Measurements from ENCODE around the gene ZNF746.
A peak's percentile ranks its signal among the peaks of the same experiment; 100 is the strongest.
"Not testable (repeated sequence)": the region's sequence is repeated elsewhere in the genome, so short reads cannot be mapped to it uniquely, and the experiment has no call there.

The ZNF746 gene

DNA sequence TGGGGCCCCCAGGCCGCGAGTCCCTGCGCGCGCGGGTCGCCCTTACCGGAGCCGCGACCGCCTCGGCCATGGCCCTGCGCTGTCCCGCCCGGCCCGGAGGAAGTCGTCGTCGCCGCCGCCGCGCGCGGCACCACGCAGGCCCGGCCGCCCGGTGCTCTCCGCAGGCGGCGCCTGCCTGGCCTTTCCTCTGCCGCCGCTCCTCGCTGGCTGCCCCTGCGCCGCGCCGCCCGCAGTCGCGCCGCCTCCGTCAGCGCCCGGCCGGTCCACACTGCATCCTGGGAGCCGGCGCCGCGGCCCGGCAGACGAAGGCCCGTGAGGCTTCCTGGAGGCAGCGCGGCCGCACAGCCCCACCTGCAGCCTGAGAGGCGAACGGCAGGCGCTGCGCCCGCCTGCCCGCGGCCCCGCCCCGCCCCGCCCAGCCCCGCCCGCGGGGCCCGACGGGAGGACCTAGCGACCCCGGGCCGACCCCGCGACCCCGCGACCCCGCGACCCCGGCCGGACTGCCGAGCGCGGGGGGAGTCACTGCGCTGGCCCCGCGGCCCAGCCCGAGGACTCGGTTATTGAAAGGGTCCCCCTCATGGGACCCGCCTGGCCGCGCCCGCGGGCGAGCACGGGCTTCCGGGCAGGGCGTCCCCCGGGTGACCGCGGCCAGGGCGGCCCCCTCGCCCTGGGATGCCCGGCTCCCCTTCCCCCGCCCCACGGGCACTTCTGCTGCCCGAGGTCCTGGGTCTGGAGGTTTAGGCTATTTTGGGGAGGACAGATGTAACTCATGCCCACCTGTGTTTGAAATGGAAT lies at the start of gene ZNF746:
Gene ZNF746 (minus strand): TSS at position 343 of the 795 bp plus-strand sequence. CDS start 273 bp downstream, at position 70.
- DNase-seq = peak; percentile 90

DNA sequence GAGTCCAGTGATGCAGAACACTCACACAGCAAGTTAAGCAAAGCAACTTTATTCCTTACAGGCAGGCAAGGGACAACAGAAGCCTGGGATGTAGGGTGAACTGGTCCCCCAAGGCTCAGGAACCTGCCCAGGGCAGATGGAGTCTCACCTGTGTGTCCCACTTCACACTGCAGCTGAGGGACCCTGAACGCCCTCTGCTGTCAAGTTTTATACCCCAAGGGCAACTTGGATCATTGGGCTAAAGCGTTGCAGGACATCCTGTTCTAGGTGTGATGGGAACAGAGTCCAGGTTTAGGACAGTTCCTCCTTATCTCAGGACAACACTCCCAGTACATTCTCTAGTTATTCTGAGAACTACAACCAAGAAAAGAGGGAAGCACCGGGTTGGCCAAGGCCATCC lies 49.5 kb upstream of the ZNF746 start:
- no peak for DNase-seq

DNA sequence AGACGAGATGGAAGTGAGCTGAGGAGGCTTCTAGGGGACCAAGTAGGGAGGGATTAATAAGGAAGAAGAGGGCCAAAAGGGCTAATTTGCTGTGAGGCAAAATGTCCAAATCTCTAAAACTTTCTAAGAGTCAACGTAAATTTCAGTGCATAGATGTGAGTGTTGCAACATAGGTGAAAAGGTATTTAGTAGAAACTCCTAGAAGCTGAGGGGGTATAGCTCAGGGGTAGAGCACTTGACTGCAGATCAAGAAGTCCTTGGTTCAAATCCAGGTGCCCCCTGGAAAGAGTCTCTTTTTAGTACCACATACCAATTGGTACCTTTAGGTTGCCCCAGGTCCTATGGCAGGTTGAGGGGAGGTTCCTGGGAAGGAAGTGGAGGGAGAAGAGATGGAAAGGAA lies 48.7 kb upstream of the ZNF746 start:
- no peak for DNase-seq

DNA sequence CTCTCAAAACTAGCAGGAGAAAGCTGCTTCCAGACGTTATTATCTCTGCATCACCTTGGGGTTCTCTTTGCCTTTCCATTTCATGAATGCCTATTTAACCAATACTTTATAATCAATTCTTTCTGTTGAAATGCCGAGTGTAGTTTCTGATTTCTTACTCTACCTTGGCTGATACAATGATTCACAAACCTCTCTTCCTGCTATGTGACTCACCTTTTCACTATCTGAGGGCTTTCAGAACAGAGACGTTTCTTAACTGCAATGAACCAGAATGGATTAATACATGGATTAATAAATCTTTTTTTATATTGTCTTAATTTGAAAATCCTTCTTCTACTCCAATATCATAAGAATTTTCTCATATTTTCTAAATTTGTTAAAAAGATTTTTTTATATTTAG lies 46.4 kb upstream of the ZNF746 start:
- DNase-seq = no peak

DNA sequence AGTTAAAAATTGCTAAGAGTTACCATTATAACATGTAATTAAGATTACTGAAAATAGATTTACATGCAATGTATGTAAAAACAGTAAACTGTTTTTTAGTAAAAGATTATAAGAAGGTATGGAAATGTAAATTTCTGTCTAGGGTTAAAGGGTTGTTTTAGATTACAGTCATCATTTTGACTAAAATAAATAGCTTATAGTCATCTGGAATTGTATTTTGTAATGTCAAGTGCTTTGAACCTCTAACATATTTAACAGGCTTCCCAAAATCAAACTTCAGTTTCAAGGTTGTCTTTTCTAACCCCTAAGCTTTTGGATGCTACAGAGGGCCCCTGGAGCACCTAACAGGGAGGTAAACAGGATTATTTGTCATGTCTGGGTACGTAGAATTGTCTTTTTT lies 35.0 kb upstream of the ZNF746 start:
- no peak for DNase-seq

DNA sequence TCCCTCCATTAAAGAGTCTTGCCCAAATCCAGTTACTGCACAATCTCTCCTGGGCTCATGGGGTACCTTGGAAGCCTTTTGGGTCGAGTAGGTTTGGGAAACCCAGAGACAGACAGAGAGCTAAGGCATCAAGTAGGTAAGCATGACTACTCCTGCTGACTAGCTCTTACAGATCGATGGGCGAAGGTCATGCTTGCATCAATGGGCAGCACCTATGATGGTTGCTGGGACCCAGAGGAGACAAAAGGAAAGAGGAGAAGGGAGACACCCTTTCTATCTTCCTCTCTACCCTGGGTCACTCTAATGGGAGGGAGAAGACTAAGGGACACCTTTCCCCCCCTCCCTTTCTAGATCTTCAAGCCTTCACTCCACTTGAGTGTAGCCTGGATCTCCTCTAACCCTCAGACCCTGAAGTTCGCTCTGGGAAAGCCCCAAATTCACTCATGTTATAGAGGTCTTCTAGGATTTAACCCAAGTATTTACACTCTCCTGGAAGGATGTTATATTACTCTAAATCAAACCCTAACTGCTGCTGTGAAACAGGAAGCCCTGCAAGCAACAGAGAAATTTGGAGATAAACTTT lies 31.6 kb upstream of the ZNF746 start:
- no peak for DNase-seq

DNA sequence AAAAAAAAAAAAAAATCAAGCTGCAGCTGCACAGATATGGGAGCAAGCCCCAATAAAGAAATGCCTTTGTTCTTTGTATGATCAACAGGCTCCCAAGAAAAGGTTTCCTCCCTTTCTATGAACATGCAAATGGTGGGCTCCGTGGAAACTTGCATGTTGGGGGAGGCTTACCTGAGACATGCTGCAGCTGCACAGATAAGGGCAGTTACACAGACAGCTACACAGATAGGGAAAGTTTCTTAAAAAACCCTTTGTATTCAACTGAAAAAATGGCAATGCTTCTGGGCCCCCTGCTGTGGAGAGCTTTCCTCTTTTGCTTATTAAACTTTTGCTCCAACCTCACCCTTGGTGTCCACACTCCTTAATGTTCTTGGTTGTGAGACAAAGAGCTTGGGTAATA lies 29.8 kb upstream of the ZNF746 start:
- DNase-seq = no peak

DNA sequence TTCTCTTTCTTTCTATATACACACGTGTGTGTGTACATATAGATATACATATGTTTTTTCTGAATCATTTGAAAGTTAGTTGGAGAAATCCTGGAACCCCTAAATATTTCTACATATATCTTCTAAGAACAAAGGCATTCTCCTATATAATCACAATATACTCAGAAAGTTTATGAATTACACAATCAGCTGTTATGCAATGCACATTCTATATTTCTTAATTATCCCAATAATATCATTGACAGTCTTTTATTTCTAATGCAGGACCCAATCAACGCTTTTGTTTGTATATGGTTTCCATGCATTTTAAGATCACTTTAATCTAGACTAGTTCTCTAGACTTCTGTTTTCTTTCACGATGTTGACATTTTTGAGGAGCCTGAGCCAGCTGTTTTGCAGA lies 27.7 kb upstream of the ZNF746 start:
- no peak for DNase-seq

DNA sequence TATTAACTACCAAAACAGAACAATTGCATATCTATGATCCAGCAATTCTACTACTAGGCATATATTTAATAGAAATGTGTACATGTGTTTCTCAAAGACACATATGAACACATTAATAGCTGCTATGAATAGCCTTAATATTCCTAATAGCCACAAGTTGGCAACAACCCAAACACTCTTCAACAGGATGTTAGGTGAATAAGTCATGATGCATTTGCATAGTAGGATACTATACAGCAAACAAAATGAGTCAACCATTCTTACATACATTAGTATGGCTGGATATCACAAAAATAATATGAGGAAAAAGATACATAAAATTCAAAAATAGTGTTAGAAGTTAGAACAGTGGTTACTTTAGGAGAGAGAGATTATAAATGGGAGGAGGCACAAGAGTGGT lies 26.8 kb upstream of the ZNF746 start:
- DNase-seq = no peak

DNA sequence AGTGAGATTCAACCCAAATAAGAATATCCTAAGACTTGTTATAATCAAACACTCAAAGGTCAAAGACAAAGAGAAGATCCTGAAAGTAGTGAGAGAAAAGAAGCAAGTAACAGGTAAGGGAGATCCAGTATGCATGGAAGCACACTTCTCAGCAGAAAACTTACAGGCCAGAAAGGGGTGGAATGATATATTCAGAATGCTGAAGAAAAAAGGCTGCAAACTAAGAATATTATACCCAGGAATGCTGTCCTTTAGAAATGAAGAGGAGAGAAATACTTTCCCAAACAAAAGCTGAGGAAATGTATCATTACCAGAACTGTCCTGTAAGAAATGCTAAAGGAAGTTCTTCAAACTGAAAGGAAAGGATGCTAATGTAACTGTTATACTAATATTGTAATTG lies 12.6 kb upstream of the ZNF746 start:
- no peak for DNase-seq

DNA sequence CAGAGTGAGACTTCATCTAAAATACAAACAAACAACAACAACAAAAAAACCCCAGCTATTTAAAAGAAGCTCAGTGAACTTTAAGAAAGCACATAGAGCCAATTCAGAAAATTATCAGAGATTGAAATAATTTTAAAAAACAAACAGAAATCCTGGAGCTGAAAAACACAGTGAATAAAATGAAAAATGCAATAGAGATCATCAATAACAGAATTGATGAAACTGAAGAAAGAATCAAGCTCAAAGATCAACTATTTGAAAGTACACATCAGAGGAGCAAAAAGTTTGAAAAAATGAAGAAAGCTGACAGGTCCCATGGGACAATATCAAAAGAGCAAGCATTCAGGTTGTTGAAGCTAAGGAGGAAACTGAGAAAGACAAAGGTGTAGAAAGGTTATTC lies 12.2 kb upstream of the ZNF746 start:
- no peak for DNase-seq

DNA sequence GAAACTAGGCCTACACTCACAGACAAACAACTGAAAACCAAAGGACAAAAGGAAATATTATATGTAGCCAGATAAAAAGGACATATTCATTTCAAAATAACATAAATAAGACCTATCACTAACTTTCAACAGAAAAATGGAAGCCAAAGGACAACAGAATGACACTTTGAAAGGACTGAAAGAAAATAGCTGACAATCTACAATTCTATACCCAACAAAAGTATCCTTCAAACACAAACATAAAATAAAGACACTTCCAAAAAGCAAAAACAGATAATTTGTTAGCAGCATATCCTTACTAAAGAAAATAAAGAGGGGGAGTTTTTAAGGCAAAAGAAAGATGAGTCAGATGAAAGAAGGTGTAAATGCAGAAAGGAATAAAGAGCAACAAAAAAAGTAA lies 7.9 kb upstream of the ZNF746 start:
- no peak for DNase-seq

DNA sequence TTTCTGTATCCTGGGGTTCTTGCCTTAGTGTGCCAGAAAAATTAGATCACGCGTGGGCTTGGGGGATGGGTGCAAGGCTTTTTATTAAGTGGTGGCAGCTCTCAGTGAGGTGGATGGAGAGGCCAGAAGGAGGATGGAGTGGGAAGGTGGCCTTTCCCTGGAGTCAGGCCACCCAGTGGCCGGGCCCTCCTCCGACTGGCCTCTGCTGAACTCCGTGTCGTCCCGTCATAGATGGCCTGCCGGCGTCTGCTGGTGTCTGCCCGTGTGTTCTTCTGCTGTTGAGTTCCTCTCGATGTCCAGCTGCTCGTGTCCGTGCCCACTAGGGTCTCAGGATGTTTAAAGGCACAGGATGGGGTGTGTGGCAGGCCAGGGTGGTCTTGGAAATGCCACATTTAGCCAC lies 4.0 kb upstream of the ZNF746 start:
- DNase-seq = no peak

DNA sequence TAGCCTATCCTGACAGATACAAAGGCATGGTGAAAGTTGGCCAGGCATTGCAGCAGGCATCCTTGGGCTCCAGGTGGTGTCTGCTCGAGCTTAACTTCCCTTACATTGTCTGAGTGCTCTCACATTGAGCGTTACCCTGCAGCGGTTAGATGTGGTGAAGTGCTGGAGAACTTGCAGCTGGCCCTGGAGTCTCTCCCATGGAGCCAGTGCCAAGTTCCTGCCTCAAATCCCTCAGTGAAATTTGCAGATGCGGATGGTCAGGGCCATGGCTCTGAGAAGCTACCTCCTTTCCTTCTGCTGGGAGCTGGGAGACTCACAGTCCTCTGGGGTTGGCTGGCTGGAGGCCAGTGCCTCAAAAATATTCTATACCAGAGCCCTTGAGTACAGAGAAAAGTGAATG lies 3.3 kb upstream of the ZNF746 start:
- no peak for DNase-seq

DNA sequence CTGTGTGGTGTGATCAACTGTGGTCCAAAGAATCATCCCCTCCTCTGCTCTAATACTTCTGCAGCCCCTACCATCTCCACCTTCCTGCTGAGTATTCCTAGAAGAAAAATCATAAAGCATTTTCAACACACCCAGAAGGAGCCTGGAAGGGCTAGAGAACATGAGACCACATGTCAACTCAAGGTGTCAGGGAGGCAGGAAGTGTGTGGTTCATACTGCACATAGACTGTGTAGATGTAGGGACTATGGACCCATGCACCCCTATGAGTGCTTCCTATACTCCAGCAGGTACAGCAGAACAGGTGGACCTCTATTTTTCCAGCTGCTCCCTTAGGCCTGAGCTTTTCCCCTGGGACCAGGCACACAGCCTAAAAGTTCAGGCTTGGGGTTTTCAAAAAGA lies 2.6 kb upstream of the ZNF746 start:
- no peak for DNase-seq

DNA sequence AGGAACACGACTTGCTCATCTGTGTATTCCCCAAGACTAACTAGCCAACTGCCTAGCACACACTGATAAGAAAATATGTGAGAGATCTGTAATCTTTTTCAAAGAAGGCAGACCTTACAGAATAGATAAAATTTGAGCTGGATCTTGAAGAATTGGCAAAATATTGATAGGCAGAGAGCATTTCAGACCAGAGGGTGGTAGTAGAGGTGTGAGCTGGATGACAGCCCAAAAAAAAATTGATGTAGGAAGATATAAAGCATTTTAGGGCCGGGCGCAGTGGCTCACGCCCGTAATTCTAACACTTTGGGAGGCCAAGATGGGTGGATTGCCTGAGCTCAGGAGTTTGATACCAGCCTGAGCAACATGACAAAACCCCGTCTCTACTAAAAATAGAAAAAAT lies 1.2 kb upstream of the ZNF746 start:
- no peak for DNase-seq

DNA sequence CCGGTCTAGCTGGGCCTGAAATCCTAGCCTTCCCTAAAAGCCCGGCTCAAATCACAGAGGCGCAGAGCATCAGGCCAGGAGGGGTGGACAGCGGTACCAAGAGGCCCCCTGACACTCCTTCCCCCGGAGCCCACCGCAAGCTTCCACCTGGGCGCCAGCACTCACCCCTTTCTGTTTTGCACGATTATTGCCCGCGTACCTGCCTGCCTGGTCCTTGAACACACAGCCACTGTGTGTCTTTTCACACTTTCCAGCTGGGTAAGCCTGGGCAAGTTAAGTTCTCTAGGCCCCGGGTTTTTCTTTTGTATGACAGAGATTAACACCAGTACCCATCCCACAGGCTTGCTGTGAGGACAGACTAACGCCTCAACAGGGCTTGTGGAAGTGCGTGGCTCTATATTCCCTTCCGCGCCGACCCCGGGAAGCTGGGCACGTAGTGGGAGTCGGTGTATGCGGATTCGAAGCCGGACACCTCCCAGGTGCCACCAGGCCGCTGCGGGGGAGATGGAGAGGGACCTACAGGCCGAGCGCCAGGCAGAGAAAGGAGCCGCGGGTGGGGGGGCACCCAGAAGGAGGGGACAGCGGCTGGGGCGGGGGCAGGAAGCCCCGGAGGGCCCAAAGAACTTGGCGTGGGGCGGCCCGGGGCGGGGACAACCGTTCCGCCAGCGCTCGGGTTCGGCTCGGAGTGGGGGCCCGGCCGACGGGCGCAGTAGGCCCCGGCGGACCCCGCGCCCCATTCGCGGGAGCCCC lies 792 bp downstream of the ZNF746 start:
- peak; percentile 84 for DNase-seq

DNA sequence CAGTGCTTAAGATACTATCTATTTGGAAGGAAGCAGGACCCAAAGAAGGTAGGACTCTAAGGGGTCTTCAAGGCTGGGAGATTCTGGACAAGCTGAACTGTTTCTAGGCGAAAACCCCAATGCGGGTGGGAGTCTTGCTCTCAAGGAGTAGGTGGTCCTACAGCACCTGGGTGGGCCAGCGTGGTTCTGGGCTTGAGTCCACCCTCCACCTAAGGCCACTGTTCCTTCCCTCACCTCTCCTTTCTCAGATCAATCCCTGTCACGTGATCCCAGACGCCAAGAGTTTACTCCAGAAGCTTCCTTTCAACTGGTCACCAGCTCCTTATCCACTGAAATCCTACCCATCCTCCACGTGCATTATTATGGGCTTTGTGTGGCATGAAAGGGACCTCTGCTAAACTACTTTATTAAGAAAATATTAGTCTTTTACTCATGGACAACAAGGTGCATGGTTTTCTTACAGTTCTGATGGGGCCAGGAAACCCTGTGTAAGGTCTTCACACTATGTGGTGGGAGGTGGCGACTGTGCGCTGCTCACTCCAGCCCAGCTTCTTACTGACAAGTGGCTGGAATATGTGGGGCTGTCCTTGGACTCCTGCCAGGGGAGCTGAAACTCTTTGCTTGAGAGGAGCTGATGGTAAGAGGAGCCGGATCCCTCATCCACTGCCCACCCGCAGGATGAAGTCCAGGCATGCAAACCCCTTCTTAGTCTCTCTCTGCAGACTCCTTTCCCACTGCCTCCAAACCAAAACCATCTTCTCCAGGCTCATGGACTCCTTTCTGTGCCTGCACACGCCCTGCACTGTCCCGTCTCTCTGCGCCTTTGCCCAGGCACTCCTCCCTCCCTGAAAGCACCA lies 1.6 kb downstream of the ZNF746 start:
- no peak for DNase-seq

DNA sequence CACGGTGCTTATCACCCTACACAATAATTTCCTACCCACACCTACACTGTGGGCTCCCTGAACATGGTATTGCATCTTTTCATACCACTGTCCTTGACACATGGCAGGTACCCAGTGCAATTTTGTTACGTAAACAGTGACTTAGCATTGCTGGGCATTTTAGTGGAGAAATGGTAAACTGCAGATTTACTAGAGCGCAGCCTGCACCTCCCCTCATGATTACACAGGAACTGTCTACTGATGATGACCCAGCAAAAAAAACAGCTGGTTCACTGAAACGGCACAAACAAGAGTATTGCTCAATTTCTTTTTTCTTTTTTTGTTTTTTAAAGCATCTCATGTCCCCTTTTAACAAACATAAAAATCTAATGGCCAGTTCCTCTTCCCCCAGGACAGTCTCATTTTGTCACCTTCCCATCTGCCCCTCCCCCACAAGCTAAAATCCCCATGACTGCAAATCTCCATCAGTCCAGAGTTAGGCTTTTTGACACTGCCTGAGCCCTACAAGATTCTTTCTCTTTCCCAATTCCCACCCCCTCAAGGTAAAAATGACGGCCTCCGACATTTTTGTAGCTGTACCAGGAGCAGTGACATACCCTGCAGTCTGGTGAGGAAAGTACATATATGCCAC lies 2.8 kb downstream of the ZNF746 start:
- no peak for DNase-seq

DNA sequence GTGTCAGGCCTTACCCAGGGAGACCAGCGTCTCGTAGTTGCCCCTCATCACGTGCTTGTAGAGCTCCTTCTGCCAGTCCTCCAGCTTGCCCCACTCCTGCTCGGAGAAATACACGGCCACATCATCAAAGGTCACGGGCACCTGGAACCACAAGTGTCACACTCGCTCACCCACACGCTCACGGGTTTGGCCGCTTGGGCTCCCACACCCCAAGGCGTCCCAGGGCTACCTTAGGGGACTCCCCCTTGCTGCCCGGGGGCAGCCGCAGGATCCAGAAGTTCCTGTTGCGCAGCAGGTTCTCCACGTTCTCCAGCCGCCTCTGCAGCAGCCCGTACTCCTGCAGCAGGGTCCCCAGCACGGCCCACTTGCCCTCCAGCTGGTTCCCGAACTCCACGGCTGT lies 3.6 kb downstream of the ZNF746 start:
- not testable (repeated sequence) for DNase-seq

DNA sequence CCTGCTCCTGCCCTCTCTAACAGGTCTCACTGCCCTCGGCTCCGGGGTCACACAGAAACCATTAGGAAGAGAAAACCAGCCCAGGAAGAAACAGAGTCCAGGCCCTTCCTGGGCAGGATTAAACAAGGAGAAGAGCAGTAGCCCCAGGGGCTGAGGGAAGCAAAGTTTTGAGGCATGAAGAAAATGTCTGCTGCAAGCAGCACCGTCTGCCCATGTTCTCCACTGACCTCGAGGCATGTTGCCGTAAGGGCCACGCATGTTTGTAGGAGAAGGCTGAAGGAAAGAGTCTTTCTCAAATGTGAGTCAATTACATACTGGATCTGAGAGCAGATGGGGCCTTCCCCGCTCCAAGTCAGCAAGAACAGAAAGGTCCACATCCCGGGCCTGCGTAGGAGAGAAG lies 4.2 kb downstream of the ZNF746 start:
- no peak for DNase-seq

DNA sequence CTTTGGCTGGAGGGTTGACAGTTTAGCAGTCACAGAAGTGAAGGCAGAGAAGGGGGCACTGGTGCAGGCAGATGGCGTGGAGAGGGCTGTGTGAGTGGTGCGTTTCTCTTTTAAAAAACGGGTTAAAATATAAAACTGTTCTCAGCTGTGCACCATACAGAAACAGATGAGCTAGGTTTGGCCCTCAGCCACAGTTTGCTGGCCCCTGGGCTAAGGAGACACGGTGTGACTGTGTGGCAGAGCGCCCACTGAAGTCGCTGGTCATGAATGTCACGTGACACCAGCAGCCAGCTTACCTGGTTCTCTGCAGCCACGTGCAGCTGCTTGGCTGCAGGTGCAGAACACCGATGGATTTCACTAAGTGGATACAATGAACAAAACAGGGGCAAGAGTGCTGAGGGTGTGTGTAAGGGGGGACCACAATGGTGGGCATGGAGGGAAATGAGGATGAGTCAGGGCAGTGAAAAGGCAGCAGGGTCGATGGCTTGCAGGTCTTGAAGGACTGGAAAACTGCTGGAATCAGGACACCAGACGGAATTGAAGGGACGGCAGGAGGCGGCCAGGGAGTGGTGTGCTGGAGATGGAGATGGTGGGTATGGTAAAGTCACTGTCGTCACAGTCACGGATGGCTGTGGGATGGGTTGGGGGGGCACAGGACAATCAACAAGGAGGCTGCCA lies 7.4 kb downstream of the ZNF746 start:
- DNase-seq = no peak

All from activated CD8-positive, alpha-beta memory T cell treated with anti-CD3 and anti-CD28 coated beads for 24 hours (primary cell).